ENCODE results near the gene GALNT2.

The GALNT2 gene

GRCh38 chr1:230270559-230271281, 203.7 kb downstream of the GALNT2 start:
- DNase-seq (ENCODE audit: low read depth in 2 of 2, low spot score in 1 of 2), result no peak

GRCh38 chr1:230271300-230272035, 204.4 kb downstream of the GALNT2 start:
- no peak for DNase-seq (ENCODE audit: low read depth in 2 of 2, low spot score in 1 of 2)

GRCh38 chr1:230272557-230272956, 205.5 kb downstream of the GALNT2 start:
- DNase-seq (ENCODE audit: low read depth in 2 of 2, low spot score in 1 of 2), result no peak

GRCh38 chr1:230273141-230273710, 206.2 kb downstream of the GALNT2 start:
- DNase-seq (ENCODE audit: low read depth in 2 of 2, low spot score in 1 of 2), result no peak

- DNase-seq (ENCODE audit: low read depth in 2 of 2, low spot score in 1 of 2), result no peak
Observed at GRCh38 chr1:230274254-230274653, 207.2 kb downstream of the GALNT2 start.

- DNase-seq (ENCODE audit: low read depth in 2 of 2, low spot score in 1 of 2), result no peak
Observed at GRCh38 chr1:230276401-230276800, 209.4 kb downstream of the GALNT2 start.

GRCh38 chr1:230277201-230278025, 210.4 kb downstream of the GALNT2 start:
- no peak for DNase-seq (ENCODE audit: low read depth in 2 of 2, low spot score in 1 of 2)

GRCh38 chr1:230278376-230278775, 211.3 kb downstream of the GALNT2 start:
- DNase-seq (ENCODE audit: low read depth in 2 of 2, low spot score in 1 of 2), result no peak

GRCh38 chr1:230278871-230279582, 212.0 kb downstream of the GALNT2 start:
- no peak for DNase-seq (ENCODE audit: low read depth in 2 of 2, low spot score in 1 of 2)

GRCh38 chr1:230279583-230279945, 212.5 kb downstream of the GALNT2 start:
- no peak for DNase-seq (ENCODE audit: low read depth in 2 of 2, low spot score in 1 of 2)

GRCh38 chr1:230280054-230280795, 213.2 kb downstream of the GALNT2 start:
- no peak for DNase-seq (ENCODE audit: low read depth in 2 of 2, low spot score in 1 of 2)

GRCh38 chr1:230280906-230281413, 213.9 kb downstream of the GALNT2 start:
- DNase-seq (ENCODE audit: low read depth in 2 of 2, low spot score in 1 of 2), result no peak

GRCh38 chr1:230281556-230281955, 214.5 kb downstream of the GALNT2 start:
- no peak for DNase-seq (ENCODE audit: low read depth in 2 of 2, low spot score in 1 of 2)

- DNase-seq (ENCODE audit: low read depth in 2 of 2, low spot score in 1 of 2), result no peak
Observed at GRCh38 chr1:230282157-230282556, 215.1 kb downstream of the GALNT2 start.

- DNase-seq (ENCODE audit: low read depth in 2 of 2, low spot score in 1 of 2), result no peak
Observed at GRCh38 chr1:230283678-230284077, 216.6 kb downstream of the GALNT2 start.

- DNase-seq (ENCODE audit: low read depth in 2 of 2, low spot score in 1 of 2), result no peak
Observed at GRCh38 chr1:230284891-230285290, 217.9 kb downstream of the GALNT2 start.

GRCh38 chr1:230285351-230285750, 218.3 kb downstream of the GALNT2 start:
- no peak for DNase-seq (ENCODE audit: low read depth in 2 of 2, low spot score in 1 of 2)

- DNase-seq (ENCODE audit: low read depth in 2 of 2, low spot score in 1 of 2), result no peak
Observed at GRCh38 chr1:230286166-230286889, 219.3 kb downstream of the GALNT2 start.

- no peak for DNase-seq (ENCODE audit: low read depth in 2 of 2, low spot score in 1 of 2)
Observed at GRCh38 chr1:230286890-230287269, 219.8 kb downstream of the GALNT2 start.
